IMR-90 (cell line): ENCODE data around the gene INO80.

Experiments
- CTCF ChIP-seq: conservative IDR thresholded peaks from 2 replicates; pipeline ENCODE4 v1.5.1; 2012; ENCODE audit warnings: mild to moderate bottlenecking, low read depth, low read length, improper control_type of control experiment
- ELK1 ChIP-seq: fragments of 150-350 bp; IDR thresholded peaks from 2 replicates; pipeline ENCODE4 v1.6.1; 2016; ENCODE audit warnings: low read depth, mild to moderate bottlenecking, low read length, moderate library complexity, borderline replicate concordance
- MAZ ChIP-seq: IDR thresholded peaks from 2 replicates; pipeline ENCODE4 v1.6.1; 2012; ENCODE audit warnings: low read depth, mild to moderate bottlenecking, low read length, improper control_type of control experiment, moderate library complexity, borderline replicate concordance
- MXI1 ChIP-seq: IDR thresholded peaks from 2 replicates; pipeline ENCODE4 v1.6.1; 2012; ENCODE audit warnings: low read depth, mild to moderate bottlenecking, low read length, moderate library complexity, borderline replicate concordance
- POLR2A ChIP-seq: IDR thresholded peaks from 2 replicates; pipeline ENCODE4 v1.6.1; 2012; ENCODE audit warnings: mild to moderate bottlenecking, low read depth, low read length
- RAD21 ChIP-seq: IDR thresholded peaks from 2 replicates; pipeline ENCODE4 v1.6.1; 2012; ENCODE audit warnings: low read length, improper control_type of control experiment
- RFX5 ChIP-seq: IDR thresholded peaks from 2 replicates; pipeline ENCODE4 v1.8.0; 2012; ENCODE audit warnings: low read depth, mild to moderate bottlenecking, low read length, moderate library complexity
- USF2 ChIP-seq: fragments of 150-350 bp; IDR thresholded peaks from 2 replicates; pipeline ENCODE4 v1.6.1; 2017; ENCODE audit warnings: mild to moderate bottlenecking, antibody characterized with exemption, low read length, low read depth

- no peak for TF ChIP-seq CTCF
- no peak for TF ChIP-seq RAD21
- no peak for TF ChIP-seq ELK1
- TF ChIP-seq POLR2A = no peak
- no peak for TF ChIP-seq MAZ
- TF ChIP-seq MXI1 = no peak
- no peak for TF ChIP-seq USF2
- no peak for TF ChIP-seq RFX5
These were observed 162.4 kb downstream of the INO80 start for GRCh38 chr15:40953713-40954074.
